Measurements from ENCODE around the gene FOLR2. TPM values are rescaled to one million over a fixed set of nuclear protein-coding genes. Genes with fewer than 3 reads are reported as not detected.
"Not testable (repeated sequence)": the region's sequence is repeated elsewhere in the genome, so short reads cannot be mapped to it uniquely, and the experiment has no call there.

The FOLR2 gene
- total RNA-seq, 1 donor from 2014 or later, result not detected

DNA sequence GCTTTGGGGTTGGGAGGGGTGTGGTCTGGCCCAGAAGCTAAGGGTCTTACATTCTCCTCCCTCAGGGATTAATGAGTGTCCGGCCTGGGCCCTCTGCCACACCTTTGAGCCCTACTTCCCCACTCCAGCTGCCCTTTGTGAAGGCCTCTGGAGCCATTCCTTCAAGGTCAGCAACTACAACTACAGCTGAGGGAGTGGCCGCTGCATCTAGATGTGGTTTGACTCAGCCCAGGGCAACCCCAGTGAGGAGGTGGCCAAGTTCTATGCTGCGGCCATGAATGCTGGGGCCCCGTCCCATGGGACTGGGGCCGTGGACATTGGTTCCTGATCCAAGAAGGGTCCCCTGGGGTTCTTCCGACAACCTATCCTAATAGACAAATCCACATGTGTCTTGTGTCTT lies 38.9 kb upstream of the FOLR2 start:
- no peaks in the 10 kb centered on the region for H3K4me1 Mint-ChIP-seq (ENCODE audit: unreplicated experiment)
- H3K9me3 Mint-ChIP-seq (ENCODE audit: unreplicated experiment), result no peaks in the 10 kb centered on the region
- TF ChIP-seq, protein P1, sequence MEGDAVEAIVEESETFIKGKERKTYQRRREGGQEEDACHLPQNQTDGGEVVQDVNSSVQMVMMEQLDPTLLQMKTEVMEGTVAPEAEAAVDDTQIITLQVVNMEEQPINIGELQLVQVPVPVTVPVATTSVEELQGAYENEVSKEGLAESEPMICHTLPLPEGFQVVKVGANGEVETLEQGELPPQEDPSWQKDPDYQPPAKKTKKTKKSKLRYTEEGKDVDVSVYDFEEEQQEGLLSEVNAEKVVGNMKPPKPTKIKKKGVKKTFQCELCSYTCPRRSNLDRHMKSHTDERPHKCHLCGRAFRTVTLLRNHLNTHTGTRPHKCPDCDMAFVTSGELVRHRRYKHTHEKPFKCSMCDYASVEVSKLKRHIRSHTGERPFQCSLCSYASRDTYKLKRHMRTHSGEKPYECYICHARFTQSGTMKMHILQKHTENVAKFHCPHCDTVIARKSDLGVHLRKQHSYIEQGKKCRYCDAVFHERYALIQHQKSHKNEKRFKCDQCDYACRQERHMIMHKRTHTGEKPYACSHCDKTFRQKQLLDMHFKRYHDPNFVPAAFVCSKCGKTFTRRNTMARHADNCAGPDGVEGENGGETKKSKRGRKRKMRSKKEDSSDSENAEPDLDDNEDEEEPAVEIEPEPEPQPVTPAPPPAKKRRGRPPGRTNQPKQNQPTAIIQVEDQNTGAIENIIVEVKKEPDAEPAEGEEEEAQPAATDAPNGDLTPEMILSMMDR (IDR thresholded peaks at IDR 0.05), result no peak
- H3K27me3 Mint-ChIP-seq (ENCODE audit: unreplicated experiment), result peaks cover 30% of the 10 kb centered on the region
- no peak overlapping the region for H3K27ac Mint-ChIP-seq (ENCODE audit: unreplicated experiment)
- no peak for DNase-seq (ENCODE audit: extremely low spot score, unreplicated experiment)
- H3K36me3 Mint-ChIP-seq (ENCODE audit: unreplicated experiment), result no peaks in the 10 kb centered on the region
- H3K4me3 Mint-ChIP-seq (ENCODE audit: unreplicated experiment), result no peak overlapping the region

DNA sequence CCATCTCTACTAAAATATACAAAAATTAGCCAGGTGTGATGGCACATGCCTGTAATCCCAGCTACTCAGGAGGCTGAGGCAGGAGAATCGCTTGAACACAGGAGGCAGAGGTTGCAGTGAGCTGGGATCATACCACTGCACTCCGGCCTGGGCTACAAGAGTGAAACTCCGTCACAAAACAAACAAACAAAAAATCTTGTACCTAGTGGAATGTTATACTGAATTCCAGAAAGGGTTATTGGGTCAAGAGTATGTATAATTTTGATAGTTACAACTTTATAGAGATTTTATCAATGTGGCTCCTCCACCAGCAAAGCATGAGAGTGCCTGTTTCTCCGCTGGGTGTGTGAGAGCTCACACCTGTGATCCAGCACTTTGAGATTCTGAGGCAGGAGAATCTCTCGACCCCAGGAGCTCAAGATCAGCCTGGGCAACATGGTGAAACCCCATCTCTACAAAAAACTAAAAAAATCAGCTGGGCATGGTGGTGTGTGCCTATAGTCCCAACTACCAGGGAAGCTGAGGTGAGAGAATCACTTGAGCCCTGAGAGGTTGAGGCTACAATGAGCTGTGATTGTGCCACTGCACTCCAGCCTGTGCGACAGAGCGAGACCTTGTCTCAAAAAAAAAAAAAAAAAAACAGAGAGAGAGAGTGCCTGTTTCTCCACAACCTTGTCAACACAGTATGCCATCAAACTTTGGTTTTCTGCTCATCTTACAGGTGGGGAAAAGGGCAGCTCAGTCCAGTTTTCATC lies 37.4 kb upstream of the FOLR2 start:
- H3K27me3 Mint-ChIP-seq (ENCODE audit: unreplicated experiment), result peaks cover 34% of the 10 kb centered on the region
- peaks cover 2% of the 10 kb centered on the region for H3K4me1 Mint-ChIP-seq (ENCODE audit: unreplicated experiment)
- H3K36me3 Mint-ChIP-seq (ENCODE audit: unreplicated experiment), result no peaks in the 10 kb centered on the region
- DNase-seq (ENCODE audit: extremely low spot score, unreplicated experiment), result no peak
- H3K27ac Mint-ChIP-seq (ENCODE audit: unreplicated experiment), result no peak overlapping the region
- no peak overlapping the region for H3K4me3 Mint-ChIP-seq (ENCODE audit: unreplicated experiment)
- H3K9me3 Mint-ChIP-seq (ENCODE audit: unreplicated experiment), result no peaks in the 10 kb centered on the region
- TF ChIP-seq, protein P1 (IDR thresholded peaks at IDR 0.05), result no peak

DNA sequence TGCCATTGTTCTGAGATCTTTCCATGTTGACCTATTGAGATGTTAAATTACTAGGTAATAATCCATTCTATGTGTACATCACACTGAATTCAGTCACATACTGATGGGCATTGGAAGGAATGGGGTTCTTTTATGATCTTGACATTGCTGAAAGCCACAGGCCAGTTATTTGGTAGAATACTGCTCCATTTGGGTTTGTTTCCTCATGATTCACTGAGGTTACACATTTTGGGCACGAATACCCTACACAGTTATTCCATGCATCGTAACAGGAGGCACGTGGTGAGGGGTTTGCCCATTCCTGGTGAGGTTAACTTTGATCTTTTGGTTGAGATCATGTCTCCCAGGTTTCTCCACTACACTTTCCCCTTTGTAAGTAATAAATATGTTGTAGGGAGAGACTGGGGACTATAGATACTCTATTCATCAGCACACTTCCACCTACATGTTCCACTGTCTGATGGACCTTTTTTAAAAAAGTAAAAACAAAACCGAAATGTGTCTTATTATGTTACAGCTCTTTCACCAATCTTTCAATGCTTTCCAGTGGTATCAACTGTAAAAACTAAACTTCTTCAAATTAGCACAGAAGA lies 36.7 kb upstream of the FOLR2 start:
- Mint-ChIP-seq H3K4me3 (ENCODE audit: unreplicated experiment) (no peak overlapping the region), H3K27ac (ENCODE audit: unreplicated experiment) (no peak overlapping the region), H3K4me1 (ENCODE audit: unreplicated experiment) (peaks cover 2% of the 10 kb centered on the region), H3K9me3 (ENCODE audit: unreplicated experiment) (no peaks in the 10 kb centered on the region), H3K27me3 (ENCODE audit: unreplicated experiment) (peaks cover 34% of the 10 kb centered on the region), H3K36me3 (ENCODE audit: unreplicated experiment) (no peaks in the 10 kb centered on the region)
- DNase-seq (ENCODE audit: extremely low spot score, unreplicated experiment), result no peak
- TF ChIP-seq, protein P1 (IDR thresholded peaks at IDR 0.05), result no peak

DNA sequence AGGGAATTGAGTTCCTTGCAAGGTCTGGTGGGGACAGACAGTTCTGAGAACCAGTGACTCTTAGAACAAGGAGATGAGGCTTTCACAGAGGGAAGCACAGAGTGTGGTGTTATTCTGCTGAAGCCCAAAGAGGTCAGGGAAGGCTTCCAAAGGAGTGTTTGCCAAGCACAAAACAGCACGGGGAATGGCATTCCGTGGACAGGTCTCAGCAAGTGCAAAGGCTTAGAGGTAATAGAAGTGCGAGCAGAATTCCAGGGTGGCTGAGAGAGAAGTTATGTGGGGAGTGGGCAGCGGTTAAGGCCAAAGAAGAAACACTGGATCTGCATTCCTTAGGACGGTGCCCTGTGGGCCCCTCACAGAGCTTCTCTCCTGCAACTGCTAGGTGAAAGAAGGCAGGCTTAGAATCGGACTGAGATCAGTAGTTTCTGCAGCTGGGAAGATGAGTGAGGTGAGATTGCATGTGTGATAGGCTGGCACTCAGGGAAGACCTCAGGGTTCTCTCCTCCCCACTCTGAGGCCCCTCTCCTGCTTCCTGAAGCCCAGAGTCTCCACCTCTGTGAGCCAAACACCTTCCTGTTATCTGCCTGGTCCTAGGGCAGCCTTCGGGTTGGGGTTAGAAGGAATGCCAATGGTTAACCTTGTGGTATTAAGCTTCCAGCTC lies 35.6 kb upstream of the FOLR2 start:
- not testable (repeated sequence) for H3K27ac Mint-ChIP-seq (ENCODE audit: unreplicated experiment); H3K4me1 Mint-ChIP-seq (ENCODE audit: unreplicated experiment); DNase-seq (ENCODE audit: extremely low spot score, unreplicated experiment); H3K9me3 Mint-ChIP-seq (ENCODE audit: unreplicated experiment); H3K4me3 Mint-ChIP-seq (ENCODE audit: unreplicated experiment); H3K36me3 Mint-ChIP-seq (ENCODE audit: unreplicated experiment)
- peaks cover 31% of the 10 kb centered on the region for H3K27me3 Mint-ChIP-seq (ENCODE audit: unreplicated experiment)

DNA sequence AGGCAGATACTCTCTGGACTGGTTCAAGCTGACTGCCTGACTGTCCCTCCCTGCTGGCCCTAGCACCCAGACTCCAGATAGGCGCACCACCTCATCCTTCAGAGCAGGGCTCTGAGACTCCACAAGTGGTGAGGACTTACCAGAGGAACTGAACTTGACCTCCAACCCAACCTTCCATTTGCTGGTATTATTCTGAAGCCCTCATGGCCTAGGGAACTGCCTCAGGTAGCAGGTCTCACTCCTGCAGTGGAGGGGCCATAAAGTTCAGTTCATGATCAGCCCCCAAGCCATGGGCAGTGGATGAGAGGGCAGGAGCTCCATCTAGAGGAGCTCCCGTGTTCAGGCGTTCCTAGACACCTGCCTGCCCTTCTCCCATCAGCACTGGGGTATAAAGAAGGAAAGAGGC lies 35.0 kb upstream of the FOLR2 start:
- not testable (repeated sequence) for H3K4me1 Mint-ChIP-seq (ENCODE audit: unreplicated experiment); DNase-seq (ENCODE audit: extremely low spot score, unreplicated experiment); H3K9me3 Mint-ChIP-seq (ENCODE audit: unreplicated experiment); H3K27ac Mint-ChIP-seq (ENCODE audit: unreplicated experiment); H3K36me3 Mint-ChIP-seq (ENCODE audit: unreplicated experiment); H3K4me3 Mint-ChIP-seq (ENCODE audit: unreplicated experiment)
- H3K27me3 Mint-ChIP-seq (ENCODE audit: unreplicated experiment), result peaks cover 28% of the 10 kb centered on the region

DNA sequence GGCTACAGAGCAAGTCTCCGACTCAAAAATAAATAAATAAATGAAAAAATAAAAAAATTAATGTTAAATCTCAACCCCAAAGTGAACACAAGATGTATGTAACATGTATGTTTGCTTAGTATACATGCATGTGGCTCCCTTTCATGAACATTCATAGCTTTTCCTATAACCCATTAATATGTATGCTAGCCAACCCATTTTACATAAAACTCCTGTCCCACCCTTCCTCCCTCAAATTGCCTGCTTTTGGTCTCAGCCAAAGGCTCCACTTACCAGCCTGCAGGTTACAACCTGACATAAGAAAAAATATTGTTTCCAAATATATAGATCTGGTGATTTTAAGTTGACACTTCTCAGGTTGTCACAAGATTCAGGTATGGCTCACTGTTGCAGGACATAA lies 28.3 kb upstream of the FOLR2 start:
- H3K4me1 Mint-ChIP-seq (ENCODE audit: unreplicated experiment), result peaks cover 1% of the 10 kb centered on the region

More for the DNA sequence above, 28.3 kb upstream of the FOLR2 start:
- H3K27ac Mint-ChIP-seq (ENCODE audit: unreplicated experiment), result no peak overlapping the region
- TF ChIP-seq, protein P1 (IDR thresholded peaks at IDR 0.05), result no peak
- H3K27me3 Mint-ChIP-seq (ENCODE audit: unreplicated experiment), result peaks cover 4% of the 10 kb centered on the region
- no peaks in the 10 kb centered on the region for H3K36me3 Mint-ChIP-seq (ENCODE audit: unreplicated experiment)
- no peaks in the 10 kb centered on the region for H3K9me3 Mint-ChIP-seq (ENCODE audit: unreplicated experiment)
- DNase-seq (ENCODE audit: extremely low spot score, unreplicated experiment), result no peak
- H3K4me3 Mint-ChIP-seq (ENCODE audit: unreplicated experiment), result no peak overlapping the region

Data from osteocyte (in vitro differentiated cells).